Fibroblast of pulmonary artery (primary cell): ENCODE data around the gene TMEM132D.

Experiments used
- DNase-seq: peaks from one replicate; pipeline ENCODE4 v3.0.0-alpha.2; 2010; ENCODE audit warnings: low read depth
- H3K4me3 ChIP-seq: replicated peaks from 2 replicates; pipeline ENCODE4 v1.5.1; 2011; ENCODE audit warnings: low read depth, mild to moderate bottlenecking, control low read depth, low read length, moderate library complexity
- TF ChIP-seq, protein P1 (sequence below): IDR thresholded peaks from 2 replicates; pipeline ENCODE4 v1.5.1; 2011; ENCODE audit warnings: mild to moderate bottlenecking, control low read depth, low read length, inconsistent platforms; ENCODE audit errors: missing control alignments

Gene TMEM132D

DNA sequence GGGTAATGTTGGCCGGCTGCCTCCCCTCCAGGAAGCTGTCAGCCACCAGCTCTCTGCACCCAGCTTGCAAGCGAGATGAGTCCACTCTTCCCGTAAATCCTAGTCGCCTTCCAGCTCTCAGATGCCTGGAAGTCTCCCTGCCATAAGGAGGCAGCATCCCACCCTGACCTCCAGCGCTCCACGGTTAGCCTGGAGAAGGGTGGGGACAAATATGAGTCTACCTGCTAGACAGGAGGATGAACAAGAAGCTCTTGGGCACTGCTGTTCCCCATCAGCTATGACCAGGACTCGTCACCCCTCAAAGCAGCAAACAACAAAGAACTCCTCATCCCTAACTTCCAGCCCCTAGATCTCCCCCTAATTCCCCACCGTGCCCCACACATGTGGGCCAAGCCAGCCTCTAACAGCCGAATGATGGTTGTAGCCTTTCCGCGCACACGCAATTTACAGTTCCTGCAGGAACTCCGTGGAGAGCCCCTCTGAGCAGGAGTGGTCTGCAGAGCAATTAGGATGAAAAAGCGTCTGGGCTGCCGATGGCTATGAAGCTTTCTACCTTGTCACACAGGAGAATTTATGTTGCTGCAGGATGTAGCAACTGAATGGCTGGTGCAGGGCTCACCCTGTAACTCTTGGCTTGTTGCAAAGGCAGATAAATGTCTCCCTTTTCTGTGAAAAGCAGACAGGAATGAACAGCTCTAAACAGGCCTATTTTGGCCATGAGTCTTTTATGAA lies 869.1 kb downstream of the TMEM132D start:
- H3K4me3 ChIP-seq: no peak overlapping the region
- TF ChIP-seq, protein P1, sequence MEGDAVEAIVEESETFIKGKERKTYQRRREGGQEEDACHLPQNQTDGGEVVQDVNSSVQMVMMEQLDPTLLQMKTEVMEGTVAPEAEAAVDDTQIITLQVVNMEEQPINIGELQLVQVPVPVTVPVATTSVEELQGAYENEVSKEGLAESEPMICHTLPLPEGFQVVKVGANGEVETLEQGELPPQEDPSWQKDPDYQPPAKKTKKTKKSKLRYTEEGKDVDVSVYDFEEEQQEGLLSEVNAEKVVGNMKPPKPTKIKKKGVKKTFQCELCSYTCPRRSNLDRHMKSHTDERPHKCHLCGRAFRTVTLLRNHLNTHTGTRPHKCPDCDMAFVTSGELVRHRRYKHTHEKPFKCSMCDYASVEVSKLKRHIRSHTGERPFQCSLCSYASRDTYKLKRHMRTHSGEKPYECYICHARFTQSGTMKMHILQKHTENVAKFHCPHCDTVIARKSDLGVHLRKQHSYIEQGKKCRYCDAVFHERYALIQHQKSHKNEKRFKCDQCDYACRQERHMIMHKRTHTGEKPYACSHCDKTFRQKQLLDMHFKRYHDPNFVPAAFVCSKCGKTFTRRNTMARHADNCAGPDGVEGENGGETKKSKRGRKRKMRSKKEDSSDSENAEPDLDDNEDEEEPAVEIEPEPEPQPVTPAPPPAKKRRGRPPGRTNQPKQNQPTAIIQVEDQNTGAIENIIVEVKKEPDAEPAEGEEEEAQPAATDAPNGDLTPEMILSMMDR: no peak
- no peak for DNase-seq

DNA sequence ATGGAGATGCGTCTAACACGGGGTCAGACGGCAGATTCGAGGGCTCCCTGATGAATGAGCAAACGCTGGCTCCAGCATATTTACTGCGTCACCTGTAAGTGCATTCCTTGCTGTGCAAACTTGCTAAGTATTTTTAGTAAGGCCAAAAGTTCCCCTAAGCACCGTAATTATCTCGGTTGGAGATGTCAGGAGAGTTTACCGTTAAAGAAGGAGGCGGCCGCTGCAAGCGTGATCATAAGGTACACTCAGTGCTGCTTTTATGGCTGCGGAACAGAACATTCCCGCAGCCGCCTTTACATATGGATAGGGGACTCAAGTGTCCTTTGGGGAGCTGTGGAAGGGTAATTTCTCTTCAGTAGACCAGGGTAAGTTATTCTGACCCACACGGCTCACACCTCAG lies 875.0 kb downstream of the TMEM132D start:
- H3K4me3 ChIP-seq: no peak overlapping the region
- no peak for DNase-seq
- TF ChIP-seq, protein P1: no peak

DNA sequence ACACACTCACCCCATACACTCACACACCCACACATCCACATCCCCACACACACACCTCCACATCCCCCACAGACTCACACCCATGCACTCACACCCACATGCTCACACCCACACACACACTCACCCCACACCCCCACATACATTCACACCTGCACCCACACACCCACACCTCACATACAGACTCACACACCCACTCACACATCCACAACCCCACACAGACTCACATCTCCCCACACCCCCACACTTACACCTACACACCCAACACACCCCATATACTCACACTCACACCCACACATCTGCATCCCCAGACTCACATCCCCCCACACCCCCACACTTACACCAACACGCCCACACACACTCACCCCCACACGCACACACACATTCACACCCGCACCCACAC lies 878.8 kb downstream of the TMEM132D start:
- no peak overlapping the region for H3K4me3 ChIP-seq
- no peak for DNase-seq
- TF ChIP-seq, protein P1: no peak
